ENCODE data around the gene HELB.

DNA sequence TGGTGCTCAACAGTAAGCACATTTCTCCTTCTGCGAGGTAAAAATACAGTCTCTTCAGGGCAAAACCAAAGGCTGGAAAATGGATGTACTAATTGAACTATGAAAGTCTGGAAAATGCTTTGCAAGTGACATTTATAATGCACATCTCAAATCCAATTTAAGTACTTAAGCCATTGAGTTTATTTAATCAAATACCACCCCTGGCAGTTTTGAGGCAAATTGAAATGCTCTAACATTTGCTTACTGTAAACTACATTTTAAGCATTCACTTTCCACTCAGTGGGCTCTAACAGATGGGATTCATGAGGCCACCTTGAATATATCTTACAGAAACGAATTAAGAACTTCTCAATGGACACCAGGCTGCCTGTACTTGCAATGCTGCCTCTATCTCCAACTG is 69.7 kb downstream of the HELB start:
- no peak for TF ChIP-seq EP300 (conservative IDR thresholded peaks at IDR 0.05; ENCODE audit: poor library complexity, severe bottlenecking)
- TF ChIP-seq, protein P1, sequence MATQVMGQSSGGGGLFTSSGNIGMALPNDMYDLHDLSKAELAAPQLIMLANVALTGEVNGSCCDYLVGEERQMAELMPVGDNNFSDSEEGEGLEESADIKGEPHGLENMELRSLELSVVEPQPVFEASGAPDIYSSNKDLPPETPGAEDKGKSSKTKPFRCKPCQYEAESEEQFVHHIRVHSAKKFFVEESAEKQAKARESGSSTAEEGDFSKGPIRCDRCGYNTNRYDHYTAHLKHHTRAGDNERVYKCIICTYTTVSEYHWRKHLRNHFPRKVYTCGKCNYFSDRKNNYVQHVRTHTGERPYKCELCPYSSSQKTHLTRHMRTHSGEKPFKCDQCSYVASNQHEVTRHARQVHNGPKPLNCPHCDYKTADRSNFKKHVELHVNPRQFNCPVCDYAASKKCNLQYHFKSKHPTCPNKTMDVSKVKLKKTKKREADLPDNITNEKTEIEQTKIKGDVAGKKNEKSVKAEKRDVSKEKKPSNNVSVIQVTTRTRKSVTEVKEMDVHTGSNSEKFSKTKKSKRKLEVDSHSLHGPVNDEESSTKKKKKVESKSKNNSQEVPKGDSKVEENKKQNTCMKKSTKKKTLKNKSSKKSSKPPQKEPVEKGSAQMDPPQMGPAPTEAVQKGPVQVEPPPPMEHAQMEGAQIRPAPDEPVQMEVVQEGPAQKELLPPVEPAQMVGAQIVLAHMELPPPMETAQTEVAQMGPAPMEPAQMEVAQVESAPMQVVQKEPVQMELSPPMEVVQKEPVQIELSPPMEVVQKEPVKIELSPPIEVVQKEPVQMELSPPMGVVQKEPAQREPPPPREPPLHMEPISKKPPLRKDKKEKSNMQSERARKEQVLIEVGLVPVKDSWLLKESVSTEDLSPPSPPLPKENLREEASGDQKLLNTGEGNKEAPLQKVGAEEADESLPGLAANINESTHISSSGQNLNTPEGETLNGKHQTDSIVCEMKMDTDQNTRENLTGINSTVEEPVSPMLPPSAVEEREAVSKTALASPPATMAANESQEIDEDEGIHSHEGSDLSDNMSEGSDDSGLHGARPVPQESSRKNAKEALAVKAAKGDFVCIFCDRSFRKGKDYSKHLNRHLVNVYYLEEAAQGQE (IDR thresholded peaks at IDR 0.05; ENCODE audit: borderline replicate concordance), result no peak
- TF ChIP-seq TAF1 (IDR thresholded peaks at IDR 0.05; ENCODE audit: low read depth), result no peak
- TF ChIP-seq POLR2AphosphoS5 (IDR thresholded peaks at IDR 0.05), result no peak
- TF ChIP-seq, protein P2, sequence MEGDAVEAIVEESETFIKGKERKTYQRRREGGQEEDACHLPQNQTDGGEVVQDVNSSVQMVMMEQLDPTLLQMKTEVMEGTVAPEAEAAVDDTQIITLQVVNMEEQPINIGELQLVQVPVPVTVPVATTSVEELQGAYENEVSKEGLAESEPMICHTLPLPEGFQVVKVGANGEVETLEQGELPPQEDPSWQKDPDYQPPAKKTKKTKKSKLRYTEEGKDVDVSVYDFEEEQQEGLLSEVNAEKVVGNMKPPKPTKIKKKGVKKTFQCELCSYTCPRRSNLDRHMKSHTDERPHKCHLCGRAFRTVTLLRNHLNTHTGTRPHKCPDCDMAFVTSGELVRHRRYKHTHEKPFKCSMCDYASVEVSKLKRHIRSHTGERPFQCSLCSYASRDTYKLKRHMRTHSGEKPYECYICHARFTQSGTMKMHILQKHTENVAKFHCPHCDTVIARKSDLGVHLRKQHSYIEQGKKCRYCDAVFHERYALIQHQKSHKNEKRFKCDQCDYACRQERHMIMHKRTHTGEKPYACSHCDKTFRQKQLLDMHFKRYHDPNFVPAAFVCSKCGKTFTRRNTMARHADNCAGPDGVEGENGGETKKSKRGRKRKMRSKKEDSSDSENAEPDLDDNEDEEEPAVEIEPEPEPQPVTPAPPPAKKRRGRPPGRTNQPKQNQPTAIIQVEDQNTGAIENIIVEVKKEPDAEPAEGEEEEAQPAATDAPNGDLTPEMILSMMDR (IDR thresholded peaks at IDR 0.05; ENCODE audit: poor library complexity, severe bottlenecking), result no peak
- TF ChIP-seq SMC3 (conservative IDR thresholded peaks at IDR 0.05; ENCODE audit: poor library complexity), result no peak
- TF ChIP-seq EZH2 (IDR thresholded peaks at IDR 0.05; ENCODE audit: borderline replicate concordance, insufficient read depth, low read length, poor library complexity, severe bottlenecking), result no peak
- no peak for TF ChIP-seq RAD21 (conservative IDR thresholded peaks at IDR 0.05)
- no peak for TF ChIP-seq MXI1 (conservative IDR thresholded peaks at IDR 0.05; ENCODE audit: poor library complexity, severe bottlenecking)
